ENCODE results near the gene VPS41.

GRCh38 chr7:38916396-38916795 is 7.4 kb upstream of the VPS41 start:
- TF ChIP-seq CHD4 (IDR thresholded peaks at IDR 0.05; ENCODE audit: borderline replicate concordance, low read length), result no peak
- no peak for TF ChIP-seq MLLT10 (CRISPR knock-in tag; IDR thresholded peaks at IDR 0.05)
- TF ChIP-seq NONO (IDR thresholded peaks at IDR 0.05), result no peak
- TF ChIP-seq NONO (CRISPR knock-in tag; conservative IDR thresholded peaks at IDR 0.05), result no peak
- TF ChIP-seq SRF (IDR thresholded peaks at IDR 0.05; ENCODE audit: low read depth, low read length), result no peak
- no peak for TF ChIP-seq ZNF567 (CRISPR knock-in tag; IDR thresholded peaks at IDR 0.05; ENCODE audit: borderline replicate concordance)
- TF ChIP-seq SYNCRIP (IDR thresholded peaks at IDR 0.05; ENCODE audit: insufficient read depth, low read depth, low read length), result no peak
- TF ChIP-seq E2F1 (CRISPR knock-in tag; IDR thresholded peaks at IDR 0.05), result no peak
- TF ChIP-seq ZFP36L2 (CRISPR knock-in tag; IDR thresholded peaks at IDR 0.05), result no peak
- no peak for TF ChIP-seq SSRP1 (CRISPR knock-in tag; IDR thresholded peaks at IDR 0.05)
- TF ChIP-seq CTCF (CRISPR knock-in tag; IDR thresholded peaks at IDR 0.05), result no peak
- no peak for TF ChIP-seq BHLHE40 (IDR thresholded peaks at IDR 0.05; ENCODE audit: low read length)
- TF ChIP-seq RFX5 (IDR thresholded peaks at IDR 0.05; ENCODE audit: low read depth, low read length), result no peak
- TF ChIP-seq POGZ (CRISPR knock-in tag; IDR thresholded peaks at IDR 0.05), result no peak
- no peak for TF ChIP-seq ZNF792 (CRISPR knock-in tag; IDR thresholded peaks at IDR 0.05)

Measured in HepG2 (cell line).